Measurements from ENCODE around the gene ADCK1.
"Not testable (repeated sequence)": the region's sequence is repeated elsewhere in the genome, so short reads cannot be mapped to it uniquely, and the experiment has no call there.

Gene ADCK1

DNA sequence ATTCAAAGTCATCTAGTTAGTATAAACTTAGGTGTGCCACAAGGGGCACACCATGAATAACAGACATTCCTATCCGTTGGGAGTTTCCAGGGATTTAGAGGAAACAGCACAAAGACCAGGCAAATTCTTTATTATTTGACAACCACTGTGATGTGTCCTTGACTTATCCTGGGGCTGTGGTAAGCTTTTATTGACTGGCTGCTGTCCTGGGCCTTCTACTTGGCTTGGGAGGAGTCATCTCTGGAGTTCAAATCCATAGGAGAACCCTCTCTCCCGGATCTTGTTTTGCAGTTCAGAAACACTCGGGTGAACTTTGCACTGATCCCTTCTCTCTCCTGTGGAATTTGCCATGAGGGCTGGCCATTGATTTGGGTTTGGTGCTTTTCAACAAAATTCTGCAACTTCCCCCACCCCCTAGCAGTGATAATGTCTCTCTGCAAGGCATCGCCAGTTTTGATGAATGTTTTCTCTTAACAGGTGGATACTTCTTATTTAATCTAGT lies 136.3 kb downstream of the ADCK1 start:
- no peak for DNase-seq (ENCODE audit: low read depth in 1 of 2, low spot score in 1 of 2)

GRCh38 chr14:77947372-77947771 lies 147.5 kb downstream of the ADCK1 start:
- no peak for DNase-seq (ENCODE audit: low read depth in 1 of 2, low spot score in 1 of 2)

DNA sequence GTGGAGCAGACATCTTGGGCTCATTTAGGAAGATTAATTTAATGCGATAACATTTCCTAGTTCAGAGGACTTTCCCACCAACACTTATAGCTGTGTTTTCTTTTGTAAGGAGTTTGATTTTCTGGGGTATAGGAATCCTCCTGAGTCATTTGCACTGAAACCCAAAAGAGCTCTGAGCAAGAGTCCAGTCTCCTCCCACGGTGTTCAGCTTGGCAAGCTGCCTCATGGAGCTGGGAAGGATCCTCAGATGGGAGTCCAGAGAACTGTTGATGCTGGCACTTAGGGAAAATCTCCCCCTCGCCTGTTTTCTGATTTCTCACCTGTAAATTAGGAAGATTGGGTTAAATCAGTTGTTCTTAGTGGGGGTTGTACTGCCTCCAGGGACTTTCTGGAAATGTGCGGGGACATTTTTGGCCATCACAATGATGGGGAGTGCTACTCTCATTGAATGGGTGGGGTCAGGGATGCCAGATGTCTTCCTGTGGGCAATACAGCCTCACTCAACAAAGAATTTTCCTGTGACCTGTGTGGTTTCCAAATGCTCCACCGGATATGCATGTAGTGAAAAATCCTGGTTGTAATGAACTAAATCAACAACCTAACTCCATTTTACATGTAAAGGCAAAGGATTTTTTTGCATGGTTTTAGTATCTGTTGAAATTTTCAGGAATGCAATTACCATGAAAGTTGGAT lies 150.6 kb downstream of the ADCK1 start:
- no peak for DNase-seq (ENCODE audit: low read depth in 1 of 2, low spot score in 1 of 2)

- no peak for DNase-seq (ENCODE audit: low read depth in 1 of 2, low spot score in 1 of 2)
These were observed 156.0 kb downstream of the ADCK1 start for GRCh38 chr14:77955816-77956484.

GRCh38 chr14:77959686-77960085 lies 159.8 kb downstream of the ADCK1 start:
- not testable (repeated sequence) for DNase-seq (ENCODE audit: low read depth in 1 of 2, low spot score in 1 of 2)

- no peak for DNase-seq (ENCODE audit: low read depth in 1 of 2, low spot score in 1 of 2)
These were observed 162.1 kb downstream of the ADCK1 start for GRCh38 chr14:77961847-77962580.

DNA sequence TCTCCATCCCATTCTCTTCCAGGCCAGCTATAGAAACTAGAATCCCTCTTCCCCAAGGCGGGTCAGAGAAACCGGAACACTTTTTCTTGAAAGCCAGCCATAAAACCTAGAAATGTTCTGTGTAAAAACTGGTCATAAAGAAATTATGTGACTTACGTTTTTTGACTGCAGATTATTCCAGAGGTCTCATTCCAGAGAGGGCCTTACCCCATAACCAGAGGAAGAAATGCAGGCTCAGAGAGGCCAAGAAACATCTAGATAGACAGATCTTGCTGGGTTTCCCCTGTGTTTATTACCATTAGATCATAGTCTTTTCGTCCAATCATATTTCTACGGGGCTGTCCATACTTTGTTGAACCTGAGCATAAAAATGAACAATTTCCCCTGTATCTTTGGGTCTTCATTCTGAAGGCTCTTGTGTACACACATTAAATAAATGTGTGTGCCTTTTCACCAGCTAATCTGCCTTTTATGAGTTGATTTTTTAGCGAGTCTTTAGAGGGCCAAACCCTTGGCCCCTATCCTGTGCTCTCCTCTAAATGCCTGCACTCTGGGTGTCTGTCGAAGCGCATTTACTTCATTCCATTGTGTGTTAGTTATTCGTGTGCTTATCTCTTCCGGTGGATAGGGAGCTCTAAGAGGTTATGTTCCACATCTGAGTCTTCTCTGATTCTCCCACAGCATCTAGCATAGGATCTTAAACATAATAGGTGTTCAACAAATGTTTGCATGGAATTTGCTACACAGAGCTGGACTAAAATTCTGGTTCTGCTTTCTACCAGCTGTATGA lies 163.0 kb downstream of the ADCK1 start:
- no peak for DNase-seq (ENCODE audit: low read depth in 1 of 2, low spot score in 1 of 2)

DNA sequence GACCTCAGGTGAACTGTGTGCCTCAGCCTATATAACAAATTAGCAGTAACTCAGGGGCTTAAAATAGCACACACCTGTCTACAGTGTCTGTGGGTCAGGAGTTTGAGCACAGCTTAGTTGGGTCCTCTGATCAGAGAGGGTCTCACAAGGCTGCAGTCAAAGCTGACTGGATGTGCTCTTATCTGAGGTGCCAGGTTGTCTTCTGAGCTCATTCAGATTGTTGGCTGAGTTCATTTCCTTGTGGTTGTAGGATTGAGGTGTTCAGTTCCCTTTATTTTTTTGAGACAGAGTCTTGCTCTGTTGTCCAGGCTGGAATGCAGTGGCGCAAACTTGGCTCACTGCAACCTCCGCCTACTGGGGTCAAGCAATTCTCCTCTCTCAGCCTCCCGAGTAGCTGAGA lies 164.7 kb downstream of the ADCK1 start:
- DNase-seq (ENCODE audit: low read depth in 1 of 2, low spot score in 1 of 2): no peak

GRCh38 chr14:77965050-77965449 lies 165.1 kb downstream of the ADCK1 start:
- DNase-seq (ENCODE audit: low read depth in 1 of 2, low spot score in 1 of 2): no peak

DNA sequence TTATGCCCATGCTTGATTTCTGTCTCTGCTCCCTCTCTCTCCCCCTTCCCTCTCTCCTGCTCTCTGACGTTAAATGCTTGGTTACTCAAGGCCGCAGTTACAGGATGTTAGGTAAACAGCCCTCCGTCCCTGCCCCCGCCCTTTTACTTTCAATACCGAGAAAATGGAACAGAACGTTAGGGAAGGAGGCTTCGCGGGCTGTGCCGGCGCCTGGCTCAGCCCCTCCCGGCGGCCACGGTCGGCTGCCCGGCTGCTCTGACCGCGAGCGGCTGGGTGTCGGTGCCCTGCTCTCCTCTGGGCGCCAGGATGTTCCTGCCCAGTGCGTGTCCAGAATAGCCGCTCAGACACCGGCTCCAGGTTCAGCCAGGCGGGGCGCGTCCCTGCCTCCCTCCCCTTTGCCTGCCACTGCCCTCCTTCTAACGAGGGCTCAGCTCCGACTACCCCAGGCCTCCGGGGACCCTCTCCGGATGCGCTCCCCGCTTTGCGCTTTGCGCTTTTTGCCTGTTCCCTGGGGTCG lies 166.1 kb downstream of the ADCK1 start:
- no peak for DNase-seq (ENCODE audit: low read depth in 1 of 2, low spot score in 1 of 2)

GRCh38 chr14:77967110-77967509 lies 167.2 kb downstream of the ADCK1 start:
- DNase-seq (ENCODE audit: low read depth in 1 of 2, low spot score in 1 of 2): no peak

DNA sequence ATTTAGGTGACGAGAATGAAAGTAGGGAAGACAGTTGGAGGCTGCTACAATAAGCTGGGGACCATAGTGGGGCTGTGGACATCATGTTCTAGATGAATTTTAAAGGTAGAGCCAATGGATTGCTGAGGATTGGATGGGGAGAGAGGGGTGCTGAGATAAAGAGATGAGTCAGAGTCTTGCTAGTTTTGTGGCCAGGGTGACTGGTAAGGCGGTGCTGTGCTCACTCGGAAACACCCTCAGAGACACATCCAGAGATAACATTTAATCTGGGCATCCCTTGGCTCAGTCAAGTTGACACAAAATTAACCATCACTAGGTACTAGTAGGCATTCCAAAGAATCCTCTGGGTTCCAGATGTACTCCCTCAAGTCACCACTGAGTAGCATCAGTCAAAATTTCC lies 170.7 kb downstream of the ADCK1 start:
- DNase-seq (ENCODE audit: low read depth in 1 of 2, low spot score in 1 of 2): no peak

- DNase-seq (ENCODE audit: low read depth in 1 of 2, low spot score in 1 of 2): no peak
These were observed 173.3 kb downstream of the ADCK1 start for GRCh38 chr14:77973246-77973645.

- DNase-seq (ENCODE audit: low read depth in 1 of 2, low spot score in 1 of 2): no peak
These were observed 176.7 kb downstream of the ADCK1 start for GRCh38 chr14:77976591-77976990.

- no peak for DNase-seq (ENCODE audit: low read depth in 1 of 2, low spot score in 1 of 2)
These were observed 179.3 kb downstream of the ADCK1 start for GRCh38 chr14:77979171-77979570.

GRCh38 chr14:77979666-77980351 lies 179.9 kb downstream of the ADCK1 start:
- no peak for DNase-seq (ENCODE audit: low read depth in 1 of 2, low spot score in 1 of 2)

- DNase-seq (ENCODE audit: low read depth in 1 of 2, low spot score in 1 of 2): no peak
These were observed 180.8 kb downstream of the ADCK1 start for GRCh38 chr14:77980475-77981321.
